Right ventricle myocardium inferior (tissue), 1 donor: ENCODE data around the gene PEPD. TPM values are rescaled to one million over a fixed set of nuclear protein-coding genes. Genes with fewer than 3 reads are reported as not detected.

Experiments
- ATAC-seq: fragments of 200-7000 bp; cut with Tn5 transposase; one replicate; pipeline ENCODE4 v1.9.1; 2020; ENCODE audit warnings: mild to moderate bottlenecking, moderate library complexity
- DNase-seq: peaks from one replicate; pipeline ENCODE4 v3.0.0; 2021; ENCODE audit errors: missing footprints
- intact Hi-C: fragments of 100-400 bp; cut with DNase I; formaldehyde crosslinking; loops from one replicate; pipeline ENCODE4 v1.11.0; 2022
- total RNA-seq: library from RNA; stranded (reverse); fragmentation: NEBNext Ultra II Directional; extraction: Animal tissue kit (Norgen Biotek cat#: 25700); gene quantifications from one replicate; pipeline ENCODE4 v1.2.1, GENCODE V29; 2021
- donor health status: DM: no; HTN: yes; CAD: no; lungs with severe emphysema.

PEPD gene
- total RNA-seq, 1 donor from 2014 or later: 32.1 TPM

GRCh38 chr19:33449799-33450198 lies 71.8 kb downstream of the PEPD start:
- DNase-seq (no peak), ATAC-seq (no peak)
- intact Hi-C loops: no loop called here

GRCh38 chr19:33448159-33448516 lies 73.5 kb downstream of the PEPD start:
- intact Hi-C loops: no loop called here
- no peak for ATAC-seq
- no peak for DNase-seq

- no peak for DNase-seq
- no peak for ATAC-seq
- intact Hi-C loops: no loop called here
Measured at GRCh38 chr19:33447336-33448158, 74.0 kb downstream of the PEPD start.

- DNase-seq: no peak
- ATAC-seq: no peak
- intact Hi-C loops: no loop called here
Measured at GRCh38 chr19:33446330-33447293, 75.0 kb downstream of the PEPD start.

GRCh38 chr19:33445442-33446329 lies 75.9 kb downstream of the PEPD start:
- no peak for ATAC-seq
- intact Hi-C loops: no loop called here
- no peak for DNase-seq

- DNase-seq (no peak), ATAC-seq (no peak)
- intact Hi-C loops: no loop called here
Measured at GRCh38 chr19:33444562-33445441, 76.8 kb downstream of the PEPD start.

- no peak for DNase-seq
- no peak for ATAC-seq
- intact Hi-C loops: no loop called here
Measured at GRCh38 chr19:33443638-33444561, 77.7 kb downstream of the PEPD start.

- DNase-seq (no peak), ATAC-seq (no peak)
- intact Hi-C loops: no loop called here
Measured at GRCh38 chr19:33442706-33443105, 78.9 kb downstream of the PEPD start.

GRCh38 chr19:33441828-33442227 lies 79.8 kb downstream of the PEPD start:
- ATAC-seq: no peak
- intact Hi-C loops: no loop called here
- DNase-seq: no peak

- intact Hi-C loops: no loop called here
- ATAC-seq (no peak), DNase-seq (no peak)
Measured at GRCh38 chr19:33441277-33441699, 80.3 kb downstream of the PEPD start.

- no peak for DNase-seq
- intact Hi-C loops: no loop called here
- no peak for ATAC-seq
Measured at GRCh38 chr19:33440682-33441081, 80.9 kb downstream of the PEPD start.

- intact Hi-C loops: no loop called here
- ATAC-seq: no peak
- no peak for DNase-seq
Measured at GRCh38 chr19:33440241-33440640, 81.3 kb downstream of the PEPD start.

- intact Hi-C loops: loop anchor here (10.0 kb wide), 1 partner anchor 86 kb away; the partner anchor contains the start of gene PEPD
- DNase-seq (no peak), ATAC-seq (no peak)
Measured at GRCh38 chr19:33438987-33439781, 82.4 kb downstream of the PEPD start.

- intact Hi-C loops: loop anchor here (10.0 kb wide), 1 partner anchor 87 kb away; the partner anchor contains the start of gene PEPD
- ATAC-seq: peak; percentile 34
- DNase-seq: no peak
Measured at GRCh38 chr19:33437821-33438671, 83.5 kb downstream of the PEPD start.

- ATAC-seq: no peak
- intact Hi-C loops: loop anchor here (10.0 kb wide), 1 partner anchor 87 kb away; the partner anchor contains the start of gene PEPD
- DNase-seq: no peak
Measured at GRCh38 chr19:33437393-33437820, 84.2 kb downstream of the PEPD start.
